Heart left ventricle (tissue), 13 donors: Measurements from ENCODE around the gene OR5H1.

Experiments used
- POLR2A ChIP-seq, 2 donors: fragments of 450-650 bp; IDR thresholded peaks; one replicate each; pipeline ENCODE4 v1.6.1; 2017; ENCODE audit warnings: antibody characterized with exemption in 2 of 2, mild to moderate bottlenecking in 2 of 2, moderate library complexity in 2 of 2
- TF ChIP-seq, protein P1 (sequence below), 12 donors: fragments of 200-600 bp; sonication (generic) in 4 of 12; IDR thresholded peaks; one replicate each; pipeline versions ENCODE4 v1.5.0 to v1.8.0; 2018 to 2022; ENCODE audit warnings: antibody characterized with exemption in 12 of 12, mild to moderate bottlenecking in 5 of 12
- donor health status: ischemic (EF 13 %, LVEDD 7.1; RV severe dilation, severe dysfunction).
- donor health status: DM: no; HTN: yes; CAD: no.
- donor health status: DM: no; HTN: no; CAD: no.
- donor health status: ischemic (EF 25% LVEDD 6.9; RV normal size, moderate dysfunction).
- donor health status: ischemic (EF 25% LVEDD 5.7; RV mildly dilated, moderate dysfunction).
- donor health status: ischemic (EF 35%, LVEDD 5.7; RV mildly dilated, moderate dysfunction).
- donor health status: nonischemic (EF 11% LVEDD 7.7; RV severe dilation, severe dysfunction).
- donor health status: DM: yes; HTN: yes; CAD: no.
- donor health status: PGD.
- donor health status: ischemic (EF 29% LVEDD 5.4; RV normal size, mild dysfunction).
- donor health status: nonischemic (EF 23%, LVEDD 6.1; RV moderate dilation, normal function).

DNA sequence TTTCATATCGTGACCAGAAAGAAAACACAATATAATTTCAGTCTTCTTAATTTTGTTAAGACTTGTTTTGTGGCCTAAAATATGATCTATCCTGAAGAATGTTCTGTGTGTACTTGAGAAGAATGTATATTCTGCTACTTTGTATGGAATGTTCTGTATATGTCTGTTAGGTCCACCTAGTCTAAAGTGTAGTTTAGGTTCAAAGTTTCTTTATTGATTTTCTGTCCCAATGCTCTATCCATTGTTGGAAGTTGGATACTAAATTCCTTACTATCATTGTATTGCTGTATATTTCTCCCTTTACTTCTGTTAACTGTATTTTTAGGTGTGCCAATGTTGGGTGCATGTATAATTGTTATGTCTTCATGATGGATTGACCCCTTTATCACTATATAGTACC is 22.4 kb upstream of the OR5H1 start:
- TF ChIP-seq, protein P1, sequence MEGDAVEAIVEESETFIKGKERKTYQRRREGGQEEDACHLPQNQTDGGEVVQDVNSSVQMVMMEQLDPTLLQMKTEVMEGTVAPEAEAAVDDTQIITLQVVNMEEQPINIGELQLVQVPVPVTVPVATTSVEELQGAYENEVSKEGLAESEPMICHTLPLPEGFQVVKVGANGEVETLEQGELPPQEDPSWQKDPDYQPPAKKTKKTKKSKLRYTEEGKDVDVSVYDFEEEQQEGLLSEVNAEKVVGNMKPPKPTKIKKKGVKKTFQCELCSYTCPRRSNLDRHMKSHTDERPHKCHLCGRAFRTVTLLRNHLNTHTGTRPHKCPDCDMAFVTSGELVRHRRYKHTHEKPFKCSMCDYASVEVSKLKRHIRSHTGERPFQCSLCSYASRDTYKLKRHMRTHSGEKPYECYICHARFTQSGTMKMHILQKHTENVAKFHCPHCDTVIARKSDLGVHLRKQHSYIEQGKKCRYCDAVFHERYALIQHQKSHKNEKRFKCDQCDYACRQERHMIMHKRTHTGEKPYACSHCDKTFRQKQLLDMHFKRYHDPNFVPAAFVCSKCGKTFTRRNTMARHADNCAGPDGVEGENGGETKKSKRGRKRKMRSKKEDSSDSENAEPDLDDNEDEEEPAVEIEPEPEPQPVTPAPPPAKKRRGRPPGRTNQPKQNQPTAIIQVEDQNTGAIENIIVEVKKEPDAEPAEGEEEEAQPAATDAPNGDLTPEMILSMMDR (IDR thresholded peaks at IDR 0.05): no peak
- no peak for TF ChIP-seq POLR2A (IDR thresholded peaks at IDR 0.05)
